ENCODE results near the gene CNGB1. TPM values are rescaled to one million over a fixed set of nuclear protein-coding genes. Genes with fewer than 3 reads are reported as not detected.

The CNGB1 gene
- total and polyA plus RNA-seq, 4 donors: not detected

DNA sequence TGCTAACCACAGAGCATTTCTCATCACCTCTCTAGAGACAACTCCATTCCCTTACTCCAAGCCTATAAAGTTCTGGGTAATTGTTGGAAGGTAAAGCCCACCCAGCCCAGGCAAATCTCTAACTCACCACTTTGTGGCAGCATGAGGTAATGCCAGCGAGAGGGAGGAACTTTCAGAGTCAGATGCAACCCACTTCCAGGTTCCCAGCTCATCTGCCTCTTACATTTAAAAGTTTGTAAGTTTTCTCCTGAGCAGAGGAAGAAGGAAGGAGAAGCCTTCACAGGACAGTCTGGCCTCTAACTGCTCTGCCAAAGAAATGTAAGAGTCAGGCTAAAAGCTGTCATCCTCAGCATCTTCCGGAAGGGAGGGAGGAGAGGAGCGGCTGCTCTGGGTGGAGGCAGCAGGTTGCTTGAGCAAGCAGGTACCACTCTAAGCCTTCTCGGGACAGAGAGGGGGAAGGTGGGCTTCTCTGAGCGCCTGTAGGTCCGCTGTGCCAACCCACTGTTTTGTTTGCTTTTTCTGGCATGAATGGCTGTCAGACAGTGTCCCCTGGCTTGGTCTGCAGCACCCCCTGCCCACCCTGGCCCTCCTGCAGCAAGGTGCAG lies 28.5 kb upstream of the CNGB1 start:
- DNase-seq: no peak
- no peaks in the 10 kb centered on the region for H3K4me1 ChIP-seq (ENCODE audit: control insufficient read depth in 1 of 2, insufficient read depth in 2 of 2, low read length in 2 of 2)

DNA sequence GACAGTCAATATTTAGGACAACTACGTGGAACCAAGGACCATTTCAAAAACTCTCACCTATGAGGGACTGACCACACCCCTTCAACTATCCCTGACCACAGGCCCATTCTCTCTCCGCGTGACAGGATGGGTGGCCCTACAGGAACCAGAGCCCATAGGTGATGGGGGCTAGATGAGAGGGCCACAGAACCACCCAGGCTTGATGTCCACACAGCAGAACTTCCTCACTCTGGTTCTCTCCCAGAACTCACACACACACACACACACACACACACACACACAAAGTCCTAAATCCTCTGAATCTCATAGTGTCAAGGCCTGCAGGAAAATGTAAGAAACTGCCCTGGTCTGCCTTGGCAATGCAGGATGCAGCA lies 28.1 kb upstream of the CNGB1 start:
- H3K27ac ChIP-seq (ENCODE audit: low read depth in 1 of 2, low read length in 2 of 2): no peak overlapping the region

More for the DNA sequence above, 28.5 kb upstream of the CNGB1 start:
- H3K27me3 ChIP-seq (ENCODE audit: control insufficient read depth in 1 of 2, insufficient read depth in 2 of 2, low read length in 1 of 2): no peaks in the 10 kb centered on the region
- 9 to 15% methylated on average over 6 of the region's 6 CpGs for WGBS, 2 donors
- peak overlapping the region; percentile 87 to 90 for H3K4me3 ChIP-seq (ENCODE audit: low read length in 2 of 2)
- peaks cover 0 to 8% of the 10 kb centered on the region in 2 donors for H3K36me3 ChIP-seq (ENCODE audit: control insufficient read depth in 1 of 2, insufficient read depth in 2 of 2, low read length in 1 of 2)
- intact Hi-C loops (cut with DNase I): no loop called here
- H3K9me3 ChIP-seq (ENCODE audit: control insufficient read depth, low read length): no peaks in the 10 kb centered on the region
- ATAC-seq (ENCODE audit: low FRiP score): no peak
- no peak overlapping the region for H3K27ac ChIP-seq (ENCODE audit: low read depth in 1 of 2, low read length in 2 of 2)

DNA sequence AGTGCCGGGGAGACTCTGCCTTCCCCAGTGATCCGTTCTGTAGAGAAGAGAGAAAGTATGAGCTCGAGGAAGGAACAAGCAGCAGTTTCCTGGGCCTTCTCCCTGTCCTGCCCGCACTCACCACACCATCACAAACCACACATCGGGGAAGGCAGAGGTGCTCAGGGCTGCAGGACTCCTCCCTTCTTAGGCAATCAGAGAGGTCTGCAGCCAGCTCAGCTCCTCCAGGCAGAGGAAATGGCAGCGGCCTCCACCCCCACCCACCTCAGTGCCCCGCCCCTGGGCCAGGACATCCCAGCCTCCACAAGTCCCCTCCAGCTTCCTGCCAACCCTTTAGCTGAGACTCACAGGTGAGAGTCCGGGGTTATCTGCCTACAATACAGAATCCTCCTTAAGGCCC lies 27.6 kb upstream of the CNGB1 start:
- peak in 1 of 2 donors; percentile 74 for DNase-seq
- no peak for ATAC-seq (ENCODE audit: low FRiP score)
- H3K4me3 ChIP-seq (ENCODE audit: low read length in 2 of 2): no peak overlapping the region
- no peaks in the 10 kb centered on the region for H3K9me3 ChIP-seq (ENCODE audit: control insufficient read depth, low read length)
- no peak overlapping the region for H3K27ac ChIP-seq (ENCODE audit: low read depth in 1 of 2, low read length in 2 of 2)
- peaks cover 0 to 8% of the 10 kb centered on the region in 2 donors for H3K36me3 ChIP-seq (ENCODE audit: control insufficient read depth in 1 of 2, insufficient read depth in 2 of 2, low read length in 1 of 2)
- H3K4me1 ChIP-seq (ENCODE audit: control insufficient read depth in 1 of 2, insufficient read depth in 2 of 2, low read length in 2 of 2): no peaks in the 10 kb centered on the region
- intact Hi-C loops (cut with DNase I): no loop called here
- 87% methylated on average over 8 of the region's 8 CpGs for WGBS, 2 donors
- no peaks in the 10 kb centered on the region for H3K27me3 ChIP-seq (ENCODE audit: control insufficient read depth in 1 of 2, insufficient read depth in 2 of 2, low read length in 1 of 2)

More for the DNA sequence above, 28.1 kb upstream of the CNGB1 start:
- intact Hi-C loops (cut with DNase I): no loop called here
- Histone ChIP-seq H3K4me3 (ENCODE audit: low read length in 2 of 2) (no peak overlapping the region), H3K4me1 (ENCODE audit: control insufficient read depth in 1 of 2, insufficient read depth in 2 of 2, low read length in 2 of 2) (no peaks in the 10 kb centered on the region), H3K9me3 (ENCODE audit: control insufficient read depth, low read length) (no peaks in the 10 kb centered on the region), H3K27me3 (ENCODE audit: control insufficient read depth in 1 of 2, insufficient read depth in 2 of 2, low read length in 1 of 2) (no peaks in the 10 kb centered on the region), H3K36me3 (ENCODE audit: control insufficient read depth in 1 of 2, insufficient read depth in 2 of 2, low read length in 1 of 2) (peaks cover 0 to 8% of the 10 kb centered on the region in 2 donors)
- peak in 1 of 2 donors; percentile 14 for DNase-seq
- 87 to 93% methylated on average over 3 of the region's 3 CpGs for WGBS, 2 donors
- ATAC-seq (ENCODE audit: low FRiP score): no peak

DNA sequence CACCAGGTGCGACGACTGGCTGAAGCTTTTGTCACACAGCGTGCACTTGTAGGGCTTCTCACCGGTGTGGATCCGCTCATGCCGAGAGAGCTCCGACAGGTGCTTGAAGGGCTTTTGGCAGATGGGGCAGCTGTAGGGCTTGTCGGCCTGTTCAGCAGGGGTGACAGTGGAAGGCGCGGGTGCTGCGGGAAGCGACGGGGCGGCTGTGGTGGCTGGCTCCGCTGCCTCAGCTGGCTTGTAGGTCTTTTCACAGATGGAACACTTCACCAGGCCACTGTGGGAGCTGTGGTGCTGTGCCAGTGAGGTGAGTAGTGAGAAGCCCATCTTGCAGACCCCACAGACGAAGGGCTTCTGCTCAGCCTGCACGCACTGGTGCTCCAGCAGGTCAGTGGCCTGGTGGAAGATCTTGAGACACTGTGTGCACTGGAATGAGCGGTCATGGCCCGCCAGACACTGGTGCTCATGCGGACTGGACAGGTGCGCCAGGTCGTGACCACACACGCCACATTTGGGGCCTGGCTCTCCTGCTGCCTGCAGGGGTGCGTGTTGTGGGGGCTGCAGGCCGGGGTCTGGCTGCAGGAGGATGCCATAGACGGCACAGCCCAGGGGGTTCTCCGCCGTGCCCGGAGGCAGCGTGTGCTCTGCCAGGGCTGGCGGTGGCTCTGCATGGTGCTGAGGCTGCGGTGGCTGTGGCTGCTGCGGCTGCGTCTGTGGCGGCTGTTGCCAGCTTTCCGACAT lies 26.8 kb upstream of the CNGB1 start:
- H3K27ac ChIP-seq (ENCODE audit: low read depth in 1 of 2, low read length in 2 of 2): no peak overlapping the region
- H3K27me3 ChIP-seq (ENCODE audit: control insufficient read depth in 1 of 2, insufficient read depth in 2 of 2, low read length in 1 of 2): no peaks in the 10 kb centered on the region
- intact Hi-C loops (cut with DNase I): no loop called here
- H3K9me3 ChIP-seq (ENCODE audit: control insufficient read depth, low read length): no peaks in the 10 kb centered on the region
- H3K36me3 ChIP-seq (ENCODE audit: control insufficient read depth in 1 of 2, insufficient read depth in 2 of 2, low read length in 1 of 2): peaks cover 0 to 4% of the 10 kb centered on the region in 2 donors
- 95 to 96% methylated on average over 36 of the region's 36 CpGs for WGBS, 2 donors
- ATAC-seq (ENCODE audit: low FRiP score) (no peak), DNase-seq (peak in 1 of 2 donors; percentile 64)
- H3K4me1 ChIP-seq (ENCODE audit: control insufficient read depth in 1 of 2, insufficient read depth in 2 of 2, low read length in 2 of 2): no peaks in the 10 kb centered on the region
- no peak overlapping the region for H3K4me3 ChIP-seq (ENCODE audit: low read length in 2 of 2)

DNA sequence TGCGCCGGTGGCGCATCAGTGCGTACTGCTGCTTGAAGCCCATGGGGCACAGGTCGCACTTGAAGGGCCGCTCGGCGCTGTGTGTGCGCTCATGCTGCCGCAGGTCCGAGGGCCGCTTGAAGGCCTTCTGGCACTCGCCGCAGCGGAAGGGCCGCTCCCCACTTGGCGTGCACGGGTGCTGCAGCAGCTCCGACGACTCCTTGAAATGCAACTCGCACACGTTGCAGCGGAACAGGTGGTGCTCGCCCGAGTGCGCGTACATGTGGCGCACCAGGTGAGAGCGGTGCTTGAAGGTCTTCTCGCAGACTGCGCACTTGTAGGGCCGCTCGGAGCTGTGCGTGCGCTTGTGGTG lies 26.2 kb upstream of the CNGB1 start:
- H3K36me3 ChIP-seq (ENCODE audit: control insufficient read depth in 1 of 2, insufficient read depth in 2 of 2, low read length in 1 of 2): peaks cover 0 to 4% of the 10 kb centered on the region in 2 donors
- H3K27ac ChIP-seq (ENCODE audit: low read depth in 1 of 2, low read length in 2 of 2): no peak overlapping the region
- no peaks in the 10 kb centered on the region for H3K9me3 ChIP-seq (ENCODE audit: control insufficient read depth, low read length)
- intact Hi-C loops (cut with DNase I): no loop called here
- WGBS, 2 donors: 98% methylated on average over 35 of the region's 35 CpGs
- no peak overlapping the region for H3K4me3 ChIP-seq (ENCODE audit: low read length in 2 of 2)
- no peaks in the 10 kb centered on the region for H3K4me1 ChIP-seq (ENCODE audit: control insufficient read depth in 1 of 2, insufficient read depth in 2 of 2, low read length in 2 of 2)
- H3K27me3 ChIP-seq (ENCODE audit: control insufficient read depth in 1 of 2, insufficient read depth in 2 of 2, low read length in 1 of 2): no peaks in the 10 kb centered on the region
- DNase-seq (peak in 1 of 2 donors; percentile 73), ATAC-seq (ENCODE audit: low FRiP score) (no peak)

DNA sequence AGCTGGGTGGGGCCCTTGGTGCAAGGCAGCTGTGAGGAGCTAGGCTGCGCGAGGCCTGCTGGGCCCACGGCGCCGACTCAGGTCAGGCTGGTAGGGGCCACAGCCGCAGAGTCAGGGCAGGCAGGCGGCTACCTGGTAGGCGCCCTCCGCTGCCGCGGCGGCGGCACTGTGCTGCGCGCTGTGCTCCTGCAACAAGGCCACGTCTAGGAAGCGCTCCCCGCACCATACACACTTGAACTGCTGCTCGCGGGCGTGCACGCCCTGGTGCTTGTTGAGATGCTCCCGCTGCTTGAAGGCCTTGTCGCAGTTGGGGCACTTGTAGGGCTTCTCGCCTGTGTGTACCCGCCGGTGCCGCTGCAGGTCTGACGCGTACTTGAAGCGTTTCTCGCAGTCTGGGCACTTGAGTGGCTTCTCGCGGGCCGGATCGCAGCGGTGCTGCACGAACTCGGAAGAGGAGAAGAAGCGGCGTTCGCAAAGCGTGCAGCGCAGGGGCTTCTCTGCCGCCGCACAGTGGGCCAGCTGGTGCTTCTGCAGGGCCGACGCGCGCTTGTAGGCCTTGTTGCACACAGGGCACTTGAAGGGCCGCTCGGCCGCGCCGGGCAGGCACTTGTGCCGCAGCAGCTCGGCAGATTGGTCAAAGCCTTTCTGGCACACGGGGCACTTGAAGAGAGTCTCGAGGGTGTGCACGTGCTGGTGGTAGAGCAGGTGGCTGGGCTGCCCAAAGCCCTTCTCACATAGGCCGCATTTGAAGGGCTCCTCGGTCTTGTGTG lies 25.7 kb upstream of the CNGB1 start:
- DNase-seq (peak in 1 of 2 donors; percentile 67), ATAC-seq (ENCODE audit: low FRiP score) (no peak)
- Histone ChIP-seq H3K9me3 (ENCODE audit: control insufficient read depth, low read length) (no peaks in the 10 kb centered on the region), H3K27me3 (ENCODE audit: control insufficient read depth in 1 of 2, insufficient read depth in 2 of 2, low read length in 1 of 2) (no peaks in the 10 kb centered on the region), H3K4me1 (ENCODE audit: control insufficient read depth in 1 of 2, insufficient read depth in 2 of 2, low read length in 2 of 2) (no peaks in the 10 kb centered on the region), H3K27ac (ENCODE audit: low read depth in 1 of 2, low read length in 2 of 2) (no peak overlapping the region), H3K4me3 (ENCODE audit: low read length in 2 of 2) (no peak overlapping the region), H3K36me3 (ENCODE audit: control insufficient read depth in 1 of 2, insufficient read depth in 2 of 2, low read length in 1 of 2) (peaks cover 0 to 4% of the 10 kb centered on the region in 2 donors)
- WGBS, 2 donors: 95 to 96% methylated on average over 53 to 62 of the region's 62 CpGs
- intact Hi-C loops (cut with DNase I): no loop called here

GRCh38 chr16:57995721-57996405 lies 24.9 kb upstream of the CNGB1 start:
- intact Hi-C loops (cut with DNase I): no loop called here
- Histone ChIP-seq H3K27me3 (ENCODE audit: control insufficient read depth in 1 of 2, insufficient read depth in 2 of 2, low read length in 1 of 2) (no peaks in the 10 kb centered on the region), H3K4me1 (ENCODE audit: control insufficient read depth in 1 of 2, insufficient read depth in 2 of 2, low read length in 2 of 2) (no peaks in the 10 kb centered on the region), H3K27ac (ENCODE audit: low read depth in 1 of 2, low read length in 2 of 2) (no peak overlapping the region), H3K9me3 (ENCODE audit: control insufficient read depth, low read length) (no peaks in the 10 kb centered on the region), H3K36me3 (ENCODE audit: control insufficient read depth in 1 of 2, insufficient read depth in 2 of 2, low read length in 1 of 2) (peaks cover 0 to 4% of the 10 kb centered on the region in 2 donors), H3K4me3 (ENCODE audit: low read length in 2 of 2) (no peak overlapping the region)
- ATAC-seq (ENCODE audit: low FRiP score) (no peak), DNase-seq (peak in 1 of 2 donors; percentile 65)
- 86 to 87% methylated on average over 17 to 18 of the region's 18 CpGs for WGBS, 2 donors

GRCh38 chr16:57994778-57995177 lies 23.9 kb upstream of the CNGB1 start:
- H3K36me3 ChIP-seq (ENCODE audit: control insufficient read depth in 1 of 2, insufficient read depth in 2 of 2, low read length in 1 of 2): peaks cover 0 to 4% of the 10 kb centered on the region in 2 donors
- no peaks in the 10 kb centered on the region for H3K27me3 ChIP-seq (ENCODE audit: control insufficient read depth in 1 of 2, insufficient read depth in 2 of 2, low read length in 1 of 2)
- DNase-seq (peak; percentile 82 to 83), ATAC-seq (ENCODE audit: low FRiP score) (no peak)
- H3K27ac ChIP-seq (ENCODE audit: low read depth in 1 of 2, low read length in 2 of 2): no peak overlapping the region
- WGBS, 2 donors: 39 to 40% methylated on average over 4 of the region's 4 CpGs
- no peak overlapping the region for H3K4me3 ChIP-seq (ENCODE audit: low read length in 2 of 2)
- no peaks in the 10 kb centered on the region for H3K4me1 ChIP-seq (ENCODE audit: control insufficient read depth in 1 of 2, insufficient read depth in 2 of 2, low read length in 2 of 2)
- intact Hi-C loops (cut with DNase I): no loop called here
- no peaks in the 10 kb centered on the region for H3K9me3 ChIP-seq (ENCODE audit: control insufficient read depth, low read length)

Measured in aorta (tissue), 5 donors.